Measurements from ENCODE around the gene TIMM17B.

- TF ChIP-seq CTCF (IDR thresholded peaks at IDR 0.05): no peak
- TF ChIP-seq, protein P1, sequence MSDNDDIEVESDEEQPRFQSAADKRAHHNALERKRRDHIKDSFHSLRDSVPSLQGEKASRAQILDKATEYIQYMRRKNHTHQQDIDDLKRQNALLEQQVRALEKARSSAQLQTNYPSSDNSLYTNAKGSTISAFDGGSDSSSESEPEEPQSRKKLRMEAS (IDR thresholded peaks at IDR 0.05): no peak
- TF ChIP-seq, protein P2, sequence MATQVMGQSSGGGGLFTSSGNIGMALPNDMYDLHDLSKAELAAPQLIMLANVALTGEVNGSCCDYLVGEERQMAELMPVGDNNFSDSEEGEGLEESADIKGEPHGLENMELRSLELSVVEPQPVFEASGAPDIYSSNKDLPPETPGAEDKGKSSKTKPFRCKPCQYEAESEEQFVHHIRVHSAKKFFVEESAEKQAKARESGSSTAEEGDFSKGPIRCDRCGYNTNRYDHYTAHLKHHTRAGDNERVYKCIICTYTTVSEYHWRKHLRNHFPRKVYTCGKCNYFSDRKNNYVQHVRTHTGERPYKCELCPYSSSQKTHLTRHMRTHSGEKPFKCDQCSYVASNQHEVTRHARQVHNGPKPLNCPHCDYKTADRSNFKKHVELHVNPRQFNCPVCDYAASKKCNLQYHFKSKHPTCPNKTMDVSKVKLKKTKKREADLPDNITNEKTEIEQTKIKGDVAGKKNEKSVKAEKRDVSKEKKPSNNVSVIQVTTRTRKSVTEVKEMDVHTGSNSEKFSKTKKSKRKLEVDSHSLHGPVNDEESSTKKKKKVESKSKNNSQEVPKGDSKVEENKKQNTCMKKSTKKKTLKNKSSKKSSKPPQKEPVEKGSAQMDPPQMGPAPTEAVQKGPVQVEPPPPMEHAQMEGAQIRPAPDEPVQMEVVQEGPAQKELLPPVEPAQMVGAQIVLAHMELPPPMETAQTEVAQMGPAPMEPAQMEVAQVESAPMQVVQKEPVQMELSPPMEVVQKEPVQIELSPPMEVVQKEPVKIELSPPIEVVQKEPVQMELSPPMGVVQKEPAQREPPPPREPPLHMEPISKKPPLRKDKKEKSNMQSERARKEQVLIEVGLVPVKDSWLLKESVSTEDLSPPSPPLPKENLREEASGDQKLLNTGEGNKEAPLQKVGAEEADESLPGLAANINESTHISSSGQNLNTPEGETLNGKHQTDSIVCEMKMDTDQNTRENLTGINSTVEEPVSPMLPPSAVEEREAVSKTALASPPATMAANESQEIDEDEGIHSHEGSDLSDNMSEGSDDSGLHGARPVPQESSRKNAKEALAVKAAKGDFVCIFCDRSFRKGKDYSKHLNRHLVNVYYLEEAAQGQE (IDR thresholded peaks at IDR 0.05): no peak
- TF ChIP-seq RAD21 (conservative IDR thresholded peaks at IDR 0.05 in 1 of 2, IDR thresholded peaks at IDR 0.05 in 1 of 2): no peak
- TF ChIP-seq RCOR1 (IDR thresholded peaks at IDR 0.05; ENCODE audit: low read depth, low read length): no peak
- TF ChIP-seq CHD4 (IDR thresholded peaks at IDR 0.05; ENCODE audit: borderline replicate concordance): no peak
- TF ChIP-seq POLR2A (IDR thresholded peaks at IDR 0.05; ENCODE audit: low read length): no peak
Measured at GRCh38 chrX:48894891-48895290, 2.7 kb downstream of the TIMM17B start.

Data from A549 (cell line).